ENCODE data around the gene PNMT. TPM values are rescaled to one million over a fixed set of nuclear protein-coding genes. Genes with fewer than 3 reads are reported as not detected.

PNMT gene
- total and polyA plus RNA-seq, 2 of the 13 experiments (the other 11 are each of a cell fraction or from before 2014, with no cell fraction given), result 0.25 TPM; not detected in 1

DNA sequence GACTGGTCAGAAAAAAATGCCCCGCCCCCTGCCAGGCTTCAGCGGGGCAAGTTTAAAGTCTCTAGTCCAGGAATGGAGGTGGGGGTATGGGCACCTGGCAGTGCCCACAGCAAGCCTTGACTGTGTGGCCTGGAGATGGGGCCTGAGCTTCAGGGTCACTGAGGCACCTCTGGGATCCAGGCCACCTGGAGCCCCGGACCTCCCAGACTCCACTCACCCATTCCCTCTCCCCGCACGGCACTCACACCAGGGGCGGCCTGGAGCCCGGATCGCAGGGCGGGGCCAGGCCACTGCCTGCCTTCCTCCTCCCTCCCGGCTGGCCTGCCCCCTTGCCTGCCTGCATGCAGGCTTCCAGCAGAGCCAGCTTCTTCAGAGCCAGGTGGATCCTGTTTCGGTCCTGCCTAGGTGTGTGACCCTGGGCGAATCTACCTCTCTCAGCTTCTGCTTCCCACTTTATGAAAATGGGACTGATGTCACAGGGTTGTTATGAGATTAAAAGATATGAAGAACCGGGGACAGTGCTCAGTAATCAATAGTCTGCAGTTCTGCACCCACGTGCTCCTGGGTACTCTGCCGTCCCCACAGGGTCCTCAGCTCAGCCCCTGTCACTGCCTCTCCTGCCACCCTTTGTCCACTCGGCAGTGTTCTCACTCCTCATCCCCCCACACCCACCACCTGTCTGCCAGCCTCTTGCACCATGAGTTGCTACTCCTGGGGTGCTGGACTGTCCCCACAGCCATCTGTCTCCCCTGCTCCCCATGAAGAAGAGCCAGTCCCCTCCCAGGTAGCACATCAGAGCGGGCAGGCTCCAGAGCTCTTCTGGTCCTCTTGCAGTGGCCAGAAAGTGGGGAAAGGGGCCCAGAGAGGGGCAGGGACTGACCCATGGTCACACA lies 4.3 kb upstream of the PNMT start (continued):
- TF ChIP-seq AKNA (CRISPR knock-in tag; IDR thresholded peaks at IDR 0.05; ENCODE audit: borderline replicate concordance), result no peak
- TF ChIP-seq ZNF207 (IDR thresholded peaks at IDR 0.05; ENCODE audit: borderline replicate concordance), result no peak
- peak; percentile 45; the same call in 1 of the 2 replicates for TF ChIP-seq GABPB1 (CRISPR knock-in tag; IDR thresholded peaks at IDR 0.05)
- TF ChIP-seq RBM39 (IDR thresholded peaks at IDR 0.05; ENCODE audit: low read depth, low read length, poor library complexity, severe bottlenecking), result no peak
- no peak for TF ChIP-seq SNAPC4 (CRISPR knock-in tag; IDR thresholded peaks at IDR 0.05)
- no peak for TF ChIP-seq RELA (CRISPR knock-in tag; IDR thresholded peaks at IDR 0.05)
- peak; percentile 72 for TF ChIP-seq RBM22 (optimal IDR thresholded peaks at IDR 0.05; ENCODE audit: low read length)
- no peak for TF ChIP-seq NFE2 (CRISPR knock-in tag; IDR thresholded peaks at IDR 0.05)
- TF ChIP-seq ZNF652 (CRISPR knock-in tag; IDR thresholded peaks at IDR 0.05; ENCODE audit: borderline replicate concordance, low read depth), result no peak
- no peak for TF ChIP-seq EZH2 (conservative IDR thresholded peaks at IDR 0.05; ENCODE audit: low read depth, low read length)
- TF ChIP-seq ZNF224 (CRISPR knock-in tag; IDR thresholded peaks at IDR 0.05), result no peak
- no peak for TF ChIP-seq CEBPG (CRISPR knock-in tag; IDR thresholded peaks at IDR 0.05)
- TF ChIP-seq SNAPC5 (CRISPR knock-in tag; IDR thresholded peaks at IDR 0.05; ENCODE audit: borderline replicate concordance), result no peak
- peak; percentile 55 for TF ChIP-seq SAP130 (CRISPR knock-in tag; IDR thresholded peaks at IDR 0.05; ENCODE audit: low read depth)
- 0 out of 2 replicates have a peak, but pooled peaks have one; percentile 66 for TF ChIP-seq ZNF383 (CRISPR knock-in tag; IDR thresholded peaks at IDR 0.05; ENCODE audit: borderline replicate concordance)
- no peak for TF ChIP-seq TRIM24 (CRISPR knock-in tag; IDR thresholded peaks at IDR 0.05)
